Stimulated activated CD8-positive, alpha-beta memory T cell treated with anti-CD3 and anti-CD28 coated beads, Interleukin-7, amount 100 ng/mL, for 1 hour (primary cell): ENCODE data around the gene PNKD.
A peak's percentile ranks its signal among the peaks of the same experiment; 100 is the strongest.

Experiments
- DNase-seq, 2 donors: peaks; one replicate each; pipeline ENCODE4 v3.0.0-alpha.2; 2020; ENCODE audit warnings: low read depth in 2 of 2

PNKD gene

GRCh38 chr2:218315397-218315796 lies 45.1 kb downstream of the PNKD start:
- no peak for DNase-seq

- DNase-seq: no peak
Observed at GRCh38 chr2:218317303-218317630, 46.9 kb downstream of the PNKD start.

- no peak for DNase-seq
Observed at GRCh38 chr2:218317835-218318234, 47.5 kb downstream of the PNKD start.

GRCh38 chr2:218318241-218318640 lies 47.9 kb downstream of the PNKD start:
- DNase-seq: no peak

GRCh38 chr2:218319813-218320365 lies 49.6 kb downstream of the PNKD start:
- no peak for DNase-seq

- no peak for DNase-seq
Observed at GRCh38 chr2:218320704-218321336, 50.5 kb downstream of the PNKD start.

GRCh38 chr2:218322768-218323525 lies 52.6 kb downstream of the PNKD start:
- peak; percentile 4 to 5 for DNase-seq

GRCh38 chr2:218323526-218324472 lies 53.5 kb downstream of the PNKD start:
- DNase-seq: no peak

GRCh38 chr2:218325566-218326160 lies 55.3 kb downstream of the PNKD start:
- no peak for DNase-seq

- DNase-seq: no peak
Observed at GRCh38 chr2:218326315-218326714, 56.0 kb downstream of the PNKD start.

GRCh38 chr2:218327451-218328210 lies 57.3 kb downstream of the PNKD start:
- no peak for DNase-seq

GRCh38 chr2:218328294-218328693 lies 58.0 kb downstream of the PNKD start:
- DNase-seq: no peak

- DNase-seq: no peak
Observed at GRCh38 chr2:218329027-218329825, 58.9 kb downstream of the PNKD start.

- no peak for DNase-seq
Observed at GRCh38 chr2:218329826-218330593, 59.7 kb downstream of the PNKD start.

- no peak for DNase-seq
Observed at GRCh38 chr2:218331745-218332144, 61.4 kb downstream of the PNKD start.

- no peak for DNase-seq
Observed at GRCh38 chr2:218332288-218332687, 62.0 kb downstream of the PNKD start.

- DNase-seq: no peak
Observed at GRCh38 chr2:218332920-218333645, 62.8 kb downstream of the PNKD start.

- no peak for DNase-seq
Observed at GRCh38 chr2:218334531-218334930, 64.2 kb downstream of the PNKD start.

GRCh38 chr2:218340656-218341055 lies 70.3 kb downstream of the PNKD start:
- no peak for DNase-seq
